ENCODE data around the gene FKBP5.

- TF ChIP-seq CTCF (IDR thresholded peaks at IDR 0.05) (no peak), POLR2AphosphoS5 (IDR thresholded peaks at IDR 0.05) (no peak), POLR2A (IDR thresholded peaks at IDR 0.05) (no peak), EP300 (IDR thresholded peaks at IDR 0.05) (no peak)
Measured at GRCh38 chr6:35558571-35558970, 130.1 kb downstream of the FKBP5 start.

Measured in gastroesophageal sphincter (tissue), 3 donors.